ENCODE data around the gene COL4A2. TPM values are rescaled to one million over a fixed set of nuclear protein-coding genes. Genes with fewer than 3 reads are reported as not detected.

Gene COL4A2
- total RNA-seq, 2 donors from 2014 or later = 999 to 1,135 TPM

DNA sequence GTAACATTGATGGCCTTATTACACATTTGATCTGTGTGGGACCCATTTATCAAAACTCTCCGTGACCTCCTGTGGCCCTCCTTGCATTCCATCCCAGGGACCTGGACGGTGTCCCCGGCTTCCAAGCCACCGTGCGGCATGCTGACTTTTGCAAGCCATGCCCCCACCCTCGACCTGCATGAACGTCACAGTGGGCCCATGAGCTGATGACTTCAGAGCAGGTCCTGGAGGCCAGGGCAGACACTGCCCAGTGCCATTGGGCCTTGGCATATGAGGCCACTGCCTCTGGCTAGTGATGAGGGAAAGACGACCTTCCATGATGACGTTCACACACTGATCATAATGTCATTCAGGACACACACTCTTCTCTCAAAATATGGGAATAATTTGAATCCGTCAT, 191.7 kb downstream of the COL4A2 start:
- no peak for DNase-seq (ENCODE audit: low spot score)
- Histone ChIP-seq H3K27me3 (replicated peaks; ENCODE audit: insufficient read depth) (no peaks in the 10 kb centered on the region), H3K4me3 (no peak overlapping the region), H3K36me3 (peaks cover 81% of the 10 kb centered on the region), H3K9me3 (no peaks in the 10 kb centered on the region), H3K27ac (no peak overlapping the region), H3K4me1 (ENCODE audit: control insufficient read depth in 1 of 2, low read depth in 2 of 2) (no peaks in the 10 kb centered on the region)
- TF ChIP-seq, protein P1, sequence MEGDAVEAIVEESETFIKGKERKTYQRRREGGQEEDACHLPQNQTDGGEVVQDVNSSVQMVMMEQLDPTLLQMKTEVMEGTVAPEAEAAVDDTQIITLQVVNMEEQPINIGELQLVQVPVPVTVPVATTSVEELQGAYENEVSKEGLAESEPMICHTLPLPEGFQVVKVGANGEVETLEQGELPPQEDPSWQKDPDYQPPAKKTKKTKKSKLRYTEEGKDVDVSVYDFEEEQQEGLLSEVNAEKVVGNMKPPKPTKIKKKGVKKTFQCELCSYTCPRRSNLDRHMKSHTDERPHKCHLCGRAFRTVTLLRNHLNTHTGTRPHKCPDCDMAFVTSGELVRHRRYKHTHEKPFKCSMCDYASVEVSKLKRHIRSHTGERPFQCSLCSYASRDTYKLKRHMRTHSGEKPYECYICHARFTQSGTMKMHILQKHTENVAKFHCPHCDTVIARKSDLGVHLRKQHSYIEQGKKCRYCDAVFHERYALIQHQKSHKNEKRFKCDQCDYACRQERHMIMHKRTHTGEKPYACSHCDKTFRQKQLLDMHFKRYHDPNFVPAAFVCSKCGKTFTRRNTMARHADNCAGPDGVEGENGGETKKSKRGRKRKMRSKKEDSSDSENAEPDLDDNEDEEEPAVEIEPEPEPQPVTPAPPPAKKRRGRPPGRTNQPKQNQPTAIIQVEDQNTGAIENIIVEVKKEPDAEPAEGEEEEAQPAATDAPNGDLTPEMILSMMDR (IDR thresholded peaks at IDR 0.05) = no peak
- no peak for ATAC-seq (ENCODE audit: insufficient number of reproducible peaks, low FRiP score, low read depth)

DNA sequence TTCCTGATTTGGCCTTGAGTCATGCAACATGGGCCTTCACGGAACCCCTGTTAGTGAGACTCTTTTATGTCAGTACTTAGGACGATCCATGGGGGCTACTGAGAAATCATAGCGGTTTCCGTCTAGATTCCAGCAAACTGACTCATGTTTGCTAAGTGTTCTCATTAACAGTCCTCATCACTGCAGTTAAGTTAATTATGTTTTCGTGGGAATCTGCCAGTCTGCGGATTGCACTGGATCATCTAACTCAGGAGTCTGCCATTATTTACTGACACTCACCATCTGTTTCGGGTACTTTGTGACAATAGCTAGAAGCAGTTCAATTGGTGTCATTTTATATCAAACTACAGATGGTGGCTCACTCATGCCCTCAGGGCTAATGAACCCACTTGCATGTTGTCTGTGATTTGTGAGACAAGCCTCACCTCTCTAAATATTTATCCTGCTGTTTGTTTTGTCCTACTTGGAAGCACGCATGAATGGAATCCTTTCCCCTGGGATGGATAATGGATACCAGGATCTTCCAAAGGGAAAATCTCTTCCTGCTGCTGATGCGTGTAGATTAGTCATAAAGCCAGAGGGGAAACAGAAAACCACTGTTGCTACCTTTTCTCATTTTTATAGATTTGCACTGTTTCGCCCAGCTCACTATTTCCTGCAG, 192.7 kb downstream of the COL4A2 start:
- H3K27me3 ChIP-seq (replicated peaks; ENCODE audit: insufficient read depth) = no peaks in the 10 kb centered on the region
- DNase-seq (ENCODE audit: low spot score) (no peak), ATAC-seq (ENCODE audit: insufficient number of reproducible peaks, low FRiP score, low read depth) (no peak)
- TF ChIP-seq, protein P1 (IDR thresholded peaks at IDR 0.05) = no peak
- H3K27ac ChIP-seq = no peak overlapping the region
- H3K36me3 ChIP-seq = peaks cover 86% of the 10 kb centered on the region
- no peaks in the 10 kb centered on the region for H3K4me1 ChIP-seq (ENCODE audit: control insufficient read depth in 1 of 2, low read depth in 2 of 2)
- H3K4me3 ChIP-seq = no peak overlapping the region
- H3K9me3 ChIP-seq = no peaks in the 10 kb centered on the region

DNA sequence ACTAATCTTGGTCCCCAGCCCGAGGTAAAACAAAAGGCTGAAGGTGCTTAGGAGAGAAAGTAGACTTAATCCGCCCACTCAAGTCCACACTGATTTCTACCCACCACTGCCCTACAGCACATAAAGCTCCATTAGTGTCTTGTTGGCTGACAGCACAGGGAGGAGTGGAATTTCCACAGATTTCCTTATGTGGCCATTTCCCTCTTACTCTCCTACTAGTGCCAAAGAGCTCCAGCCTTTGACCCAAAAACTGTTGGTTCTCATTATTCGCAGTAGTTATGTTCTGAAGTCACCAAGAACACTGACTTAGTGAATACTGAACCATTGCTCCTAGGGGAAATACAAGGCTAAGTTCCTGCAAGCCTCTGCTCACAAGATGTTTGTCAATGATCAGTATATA, 193.3 kb downstream of the COL4A2 start:
- no peak for ATAC-seq (ENCODE audit: insufficient number of reproducible peaks, low FRiP score, low read depth)
- Histone ChIP-seq H3K36me3 (peaks cover 82% of the 10 kb centered on the region), H3K9me3 (no peaks in the 10 kb centered on the region), H3K27me3 (replicated peaks; ENCODE audit: insufficient read depth) (no peaks in the 10 kb centered on the region), H3K4me1 (ENCODE audit: control insufficient read depth in 1 of 2, low read depth in 2 of 2) (no peaks in the 10 kb centered on the region), H3K27ac (no peak overlapping the region), H3K4me3 (no peak overlapping the region)
- TF ChIP-seq, protein P1 (IDR thresholded peaks at IDR 0.05) = no peak
- no peak for DNase-seq (ENCODE audit: low spot score)

DNA sequence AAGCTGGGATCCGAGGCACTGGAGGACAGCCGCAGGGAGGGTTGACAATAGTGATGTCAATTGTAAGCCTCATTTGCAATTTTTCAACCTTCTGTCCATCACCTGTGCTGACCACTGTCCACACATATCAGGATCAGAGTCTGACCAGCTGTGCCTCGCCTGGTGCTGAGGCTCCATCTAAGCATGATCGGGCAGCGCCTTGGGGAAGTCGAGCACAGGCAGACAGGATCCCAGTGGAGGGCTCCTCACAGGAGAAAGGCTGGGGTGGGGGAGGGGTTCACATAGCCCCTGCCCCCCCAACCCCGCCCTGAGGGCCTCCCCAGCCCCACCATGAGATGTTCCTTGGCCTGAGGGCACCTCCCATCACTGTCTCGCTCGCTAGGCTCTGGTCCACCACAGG, 194.1 kb downstream of the COL4A2 start:
- DNase-seq (ENCODE audit: low spot score) (no peak), ATAC-seq (ENCODE audit: insufficient number of reproducible peaks, low FRiP score, low read depth) (no peak)
- peaks cover 82% of the 10 kb centered on the region for H3K36me3 ChIP-seq

DNA sequence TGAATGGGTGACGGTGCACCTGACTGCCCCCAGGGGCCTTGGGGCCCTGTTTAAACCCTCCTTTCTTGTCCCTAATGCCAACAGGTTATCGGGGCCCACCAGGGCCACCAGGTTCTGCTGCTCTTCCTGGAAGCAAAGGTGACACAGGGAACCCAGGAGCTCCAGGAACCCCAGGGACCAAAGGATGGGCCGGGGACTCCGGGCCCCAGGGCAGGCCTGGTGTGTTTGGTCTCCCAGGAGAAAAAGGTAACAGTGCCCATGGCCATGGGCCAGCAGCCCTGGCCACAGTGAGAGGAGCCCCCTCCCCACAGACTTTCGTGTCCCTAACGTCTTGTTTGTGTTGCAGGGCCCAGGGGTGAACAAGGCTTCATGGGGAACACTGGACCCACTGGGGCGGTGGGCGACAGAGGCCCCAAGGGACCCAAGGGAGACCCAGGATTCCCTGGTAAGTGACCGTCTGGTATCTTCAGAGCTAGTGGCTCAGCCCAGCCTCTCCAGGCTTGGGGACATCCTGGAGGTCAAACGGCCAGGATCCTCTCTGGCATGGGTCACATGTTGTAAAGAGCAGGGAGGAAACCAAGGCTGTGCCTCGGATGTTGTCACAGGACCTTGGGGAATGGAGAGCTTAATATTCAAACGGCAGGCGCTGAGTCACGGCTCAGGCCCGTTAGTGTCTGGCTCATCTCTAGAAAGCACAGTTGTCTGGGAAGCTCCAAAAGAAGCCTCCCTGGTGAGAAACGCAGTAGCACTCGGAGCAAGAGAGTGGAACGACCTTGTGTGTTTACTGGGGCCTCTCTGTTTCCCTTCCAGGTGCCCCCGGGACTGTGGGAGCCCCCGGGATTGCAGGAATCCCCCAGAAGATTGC, 196.2 kb downstream of the COL4A2 start:
- Histone ChIP-seq H3K36me3 (peaks cover 86% of the 10 kb centered on the region), H3K4me1 (ENCODE audit: control insufficient read depth in 1 of 2, low read depth in 2 of 2) (peaks cover 16 to 28% of the 10 kb centered on the region in 2 donors), H3K9me3 (no peaks in the 10 kb centered on the region), H3K4me3 (no peak overlapping the region), H3K27ac (peak overlapping the region in 1 of 2 donors; percentile 40), H3K27me3 (replicated peaks; ENCODE audit: insufficient read depth) (no peaks in the 10 kb centered on the region)
- DNase-seq (ENCODE audit: low spot score) (no peak), ATAC-seq (ENCODE audit: insufficient number of reproducible peaks, low FRiP score, low read depth) (no peak)
- TF ChIP-seq, protein P1 (IDR thresholded peaks at IDR 0.05) = no peak

More for the DNA sequence above, 194.1 kb downstream of the COL4A2 start:
- Histone ChIP-seq H3K9me3 (no peaks in the 10 kb centered on the region), H3K4me3 (no peak overlapping the region), H3K27me3 (replicated peaks; ENCODE audit: insufficient read depth) (no peaks in the 10 kb centered on the region), H3K4me1 (ENCODE audit: control insufficient read depth in 1 of 2, low read depth in 2 of 2) (peaks cover 0 to 7% of the 10 kb centered on the region in 2 donors), H3K27ac (no peak overlapping the region)
- TF ChIP-seq, protein P1 (IDR thresholded peaks at IDR 0.05) = no peak
